GM23248 (cell line): ENCODE data around the gene DGKG. TPM values are rescaled to one million over a fixed set of nuclear protein-coding genes. Genes with fewer than 3 reads are reported as not detected.

ENCODE experiments used
- DNase-seq: peaks from one replicate; pipeline ENCODE4 v3.0.0-alpha.2; 2015
- H2AFZ ChIP-seq: fragments of 200-600 bp; sonication (generic); 2 replicates; pipeline ENCODE4 v1.6.1; 2016; ENCODE audit warnings: antibody characterized with exemption
- H3F3A ChIP-seq: fragments of 200-600 bp; sonication (generic); 2 replicates; pipeline ENCODE4 v1.6.1; 2016; ENCODE audit warnings: mild to moderate bottlenecking, antibody characterized with exemption, mixed run types; ENCODE audit not compliant: insufficient read depth
- H3K27ac ChIP-seq: fragments of 200-600 bp; sonication (generic); 2 replicates; pipeline ENCODE4 v1.5.1; 2016; ENCODE audit warnings: mild to moderate bottlenecking
- H3K27me3 ChIP-seq: fragments of 200-600 bp; sonication (generic); replicated peaks from 2 replicates; pipeline ENCODE4 v1.6.1; 2016; ENCODE audit warnings: mild to moderate bottlenecking; ENCODE audit not compliant: insufficient read depth
- H3K36me3 ChIP-seq: fragments of 200-600 bp; sonication (generic); 2 replicates; pipeline ENCODE4 v1.6.1; 2016; ENCODE audit warnings: low read depth, mild to moderate bottlenecking
- H3K4me1 ChIP-seq: fragments of 200-600 bp; sonication (generic); 2 replicates; pipeline ENCODE4 v1.6.1; 2016; ENCODE audit warnings: mild to moderate bottlenecking; ENCODE audit not compliant: insufficient read depth
- H3K4me2 ChIP-seq: fragments of 200-600 bp; sonication (generic); one replicate; pipeline ENCODE4 v1.6.1; 2016; ENCODE audit warnings: mild to moderate bottlenecking; ENCODE audit not compliant: unreplicated experiment
- H3K4me3 ChIP-seq: fragments of 200-600 bp; sonication (generic); 2 replicates; pipeline ENCODE4 v1.5.1; 2016; ENCODE audit warnings: mild to moderate bottlenecking
- H3K79me2 ChIP-seq: fragments of 200-600 bp; sonication (generic); 2 replicates; pipeline ENCODE4 v1.6.1; 2016; ENCODE audit warnings: mild to moderate bottlenecking; ENCODE audit not compliant: insufficient read depth
- H3K9ac ChIP-seq: fragments of 200-600 bp; sonication (generic); 2 replicates; pipeline ENCODE4 v1.6.1; 2016; ENCODE audit warnings: mild to moderate bottlenecking
- H3K9me2 ChIP-seq: fragments of 200-600 bp; sonication (generic); 2 replicates; pipeline ENCODE4 v1.6.1; 2016; ENCODE audit warnings: mixed run types, mild to moderate bottlenecking, moderate library complexity; ENCODE audit not compliant: insufficient read depth
- H3K9me3 ChIP-seq: fragments of 200-600 bp; sonication (generic); one replicate; pipeline ENCODE4 v1.6.1; 2017; ENCODE audit warnings: low read depth
- H4K20me1 ChIP-seq: fragments of 200-600 bp; sonication (generic); 2 replicates; pipeline ENCODE4 v1.6.0; 2016; ENCODE audit not compliant: insufficient read depth
- EZH2 ChIP-seq: fragments of 200-600 bp; sonication (generic); IDR thresholded peaks from 2 replicates; pipeline ENCODE4 v1.6.1; 2018; ENCODE audit warnings: antibody characterized with exemption, mild to moderate bottlenecking; ENCODE audit not compliant: insufficient read depth, poor library complexity, severe bottlenecking
- EZH2phosphoT487 ChIP-seq: fragments of 200-600 bp; sonication (generic); IDR thresholded peaks from 2 replicates; pipeline ENCODE4 v1.6.1; 2018; ENCODE audit warnings: antibody characterized with exemption, moderate library complexity, mild to moderate bottlenecking, low read depth; ENCODE audit not compliant: insufficient read depth
- WGBS, 2 experiments: methylation state at CpG; one replicate each; pipeline ENCODE4 v1.1.6; 2015 to 2017; ENCODE audit warnings: low lambda C conversion rate in 2 of 2, low coverage in 1 of 2; ENCODE audit errors: missing lambda C conversion rate in 2 of 2; 5-methylcytosine and 5-hydroxymethylcytosine counted together
- in situ Hi-C: fragments of 300-500 bp; cut with MboI; formaldehyde crosslinking; loops from 2 replicates; pipeline ENCODE4 v1.15.0; 2020
- polyA plus RNA-seq: library from polyadenylated mRNA; unstranded; fragments of >200 nt; fragmentation: Nextera tagmentation; extraction: Ambion mirVana; gene quantifications from 2 replicates; pipeline ENCODE4 v1.2.1, GENCODE V29; 2016
- total RNA-seq: library from RNA; depleted of rRNA; stranded (reverse); fragments of >200 nt; shearing (Covaris generic); gene quantifications from 2 replicates; pipeline ENCODE4 v1.2.3, GENCODE V29; 2014; rRNA removed

DGKG gene
- total and polyA plus RNA-seq, 2 experiments from 2014 or later: not detected

DNA sequence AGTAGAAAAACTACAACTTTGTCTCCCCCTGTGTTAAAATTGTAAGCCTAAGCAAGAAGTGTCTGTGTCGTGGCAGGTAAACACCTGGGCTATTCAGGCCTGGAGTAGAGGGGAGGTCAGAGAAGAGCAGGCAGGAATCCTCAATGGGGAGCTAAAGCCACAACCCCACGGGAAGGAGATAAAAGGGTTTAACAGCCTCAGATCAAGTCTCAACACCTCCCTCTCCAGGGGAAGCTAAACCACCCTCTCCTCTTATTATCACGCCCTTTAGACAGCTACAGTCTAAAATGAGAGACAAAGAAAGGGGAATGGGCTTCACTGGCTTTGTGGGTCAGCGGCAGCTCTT lies 264.7 kb downstream of the DGKG start:
- Histone ChIP-seq H3K4me1 (peaks cover 23% of the 10 kb centered on the region), H3K79me2 (peaks cover 11% of the 10 kb centered on the region; the same call in 1 of the 2 replicates), H2AFZ (no peak overlapping the region), H3K36me3 (peaks cover 5% of the 10 kb centered on the region; the same call in 1 of the 2 replicates), H3K27me3 (no peaks in the 10 kb centered on the region), H3K9me2 (no peaks in the 10 kb centered on the region), H3K9ac (no peak overlapping the region), H3K4me3 (peak overlapping the region; percentile 62), H3K9me3 (no peaks in the 10 kb centered on the region), H3K27ac (no peak overlapping the region), H3K4me2 (peak overlapping the region; percentile 72), H3F3A (peaks cover 6% of the 10 kb centered on the region; the same call in 1 of the 2 replicates), H4K20me1 (no peaks in the 10 kb centered on the region)
- in situ Hi-C loops: no loop called here
- TF ChIP-seq EZH2phosphoT487 (no peak), EZH2 (no peak)
- DNase-seq: no peak
- WGBS, 2 experiments: 35 to 47% methylated on average over 4 of the region's 4 CpGs

Other genes with a start within 250 kb of the DGKG start
- 0.63 and 0.76 TPM in 2 replicates for gene CRYGS, start 182.1 kb upstream of the DGKG start, total RNA-seq
- gene CRYGS, start 182.1 kb upstream of the DGKG start, polyA plus RNA-seq: 0.49 and 1.3 TPM in 2 replicates
- gene TBCCD1, start 205.1 kb upstream of the DGKG start, total RNA-seq: 14.6 and 17.7 TPM in 2 replicates
- 15.6 and 16.3 TPM in 2 replicates for gene TBCCD1, start 205.1 kb upstream of the DGKG start, polyA plus RNA-seq
- gene DNAJB11, start 208.5 kb upstream of the DGKG start, total RNA-seq: 63.2 and 65.9 TPM in 2 replicates
- gene DNAJB11, start 208.5 kb upstream of the DGKG start, polyA plus RNA-seq: 99.3 and 102 TPM in 2 replicates